Measurements from ENCODE around the gene CD84. TPM values are rescaled to one million over a fixed set of nuclear protein-coding genes. Genes with fewer than 3 reads are reported as not detected.

CD84 gene
- total RNA-seq, 4 donors from 2014 or later = 0.10 to 1.1 (median 0.87) TPM

DNA sequence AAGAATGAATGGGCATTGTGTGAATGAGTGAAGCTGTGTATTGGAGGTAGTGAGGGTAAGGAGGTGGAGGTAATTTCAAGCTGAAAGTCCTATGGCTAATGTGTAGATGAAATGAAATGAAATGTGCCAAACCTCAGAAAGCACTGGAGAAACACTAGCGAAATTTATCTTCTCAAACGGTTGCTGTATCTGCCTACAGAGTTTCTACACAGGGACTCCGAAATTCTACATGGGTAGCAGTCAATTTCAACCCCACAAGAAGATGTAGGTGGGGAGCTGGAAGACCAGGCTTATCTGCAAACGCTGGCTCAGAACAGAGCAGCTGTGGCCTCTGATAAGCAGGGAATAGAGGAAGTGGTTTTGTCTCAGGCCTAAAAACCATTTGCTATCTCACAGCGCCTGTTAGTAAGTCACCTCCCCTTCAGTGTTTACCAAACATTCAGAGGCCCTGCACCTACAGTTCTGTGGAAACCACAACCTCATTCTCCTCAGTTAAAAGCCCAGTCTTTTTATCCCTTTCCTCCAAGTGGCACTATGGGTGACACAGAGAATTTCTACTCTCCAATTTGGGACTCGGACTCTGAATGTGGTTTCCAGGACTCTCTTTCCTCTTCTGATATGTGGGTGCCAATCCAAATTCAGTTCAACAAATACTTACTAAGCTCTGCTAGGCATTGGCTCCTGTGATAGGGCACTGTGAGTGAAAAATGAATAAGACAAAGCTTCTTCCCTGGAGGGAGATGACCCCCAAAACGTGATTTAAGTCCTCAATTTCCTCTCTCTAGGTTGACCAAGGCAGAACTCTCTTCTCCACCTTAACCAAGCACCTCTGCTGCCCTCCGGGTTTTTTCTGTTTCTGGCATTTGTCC is 39.1 kb downstream of the CD84 start:
- no peak for ATAC-seq
- Histone ChIP-seq H3K4me3 (no peak overlapping the region), H3K36me3 (no peaks in the 10 kb centered on the region), H3K4me1 (no peaks in the 10 kb centered on the region), H3K9me3 (no peaks in the 10 kb centered on the region), H3K27me3 (no peaks in the 10 kb centered on the region), H3K27ac (no peak overlapping the region)
- TF ChIP-seq, protein P1, sequence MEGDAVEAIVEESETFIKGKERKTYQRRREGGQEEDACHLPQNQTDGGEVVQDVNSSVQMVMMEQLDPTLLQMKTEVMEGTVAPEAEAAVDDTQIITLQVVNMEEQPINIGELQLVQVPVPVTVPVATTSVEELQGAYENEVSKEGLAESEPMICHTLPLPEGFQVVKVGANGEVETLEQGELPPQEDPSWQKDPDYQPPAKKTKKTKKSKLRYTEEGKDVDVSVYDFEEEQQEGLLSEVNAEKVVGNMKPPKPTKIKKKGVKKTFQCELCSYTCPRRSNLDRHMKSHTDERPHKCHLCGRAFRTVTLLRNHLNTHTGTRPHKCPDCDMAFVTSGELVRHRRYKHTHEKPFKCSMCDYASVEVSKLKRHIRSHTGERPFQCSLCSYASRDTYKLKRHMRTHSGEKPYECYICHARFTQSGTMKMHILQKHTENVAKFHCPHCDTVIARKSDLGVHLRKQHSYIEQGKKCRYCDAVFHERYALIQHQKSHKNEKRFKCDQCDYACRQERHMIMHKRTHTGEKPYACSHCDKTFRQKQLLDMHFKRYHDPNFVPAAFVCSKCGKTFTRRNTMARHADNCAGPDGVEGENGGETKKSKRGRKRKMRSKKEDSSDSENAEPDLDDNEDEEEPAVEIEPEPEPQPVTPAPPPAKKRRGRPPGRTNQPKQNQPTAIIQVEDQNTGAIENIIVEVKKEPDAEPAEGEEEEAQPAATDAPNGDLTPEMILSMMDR (IDR thresholded peaks at IDR 0.05 in 4 of 5, conservative IDR thresholded peaks at IDR 0.05 in 1 of 5) = no peak
- no peak for TF ChIP-seq POLR2A (IDR thresholded peaks at IDR 0.05)
- in situ Hi-C loops (cut with MboI; ENCODE audit: low sequenced_read_pairs in 4 of 4) (no loop called here), intact Hi-C loops (cut with DNase I; ENCODE audit: low total_unique reads) (no loop called here)
- DNase-seq = no peak

DNA sequence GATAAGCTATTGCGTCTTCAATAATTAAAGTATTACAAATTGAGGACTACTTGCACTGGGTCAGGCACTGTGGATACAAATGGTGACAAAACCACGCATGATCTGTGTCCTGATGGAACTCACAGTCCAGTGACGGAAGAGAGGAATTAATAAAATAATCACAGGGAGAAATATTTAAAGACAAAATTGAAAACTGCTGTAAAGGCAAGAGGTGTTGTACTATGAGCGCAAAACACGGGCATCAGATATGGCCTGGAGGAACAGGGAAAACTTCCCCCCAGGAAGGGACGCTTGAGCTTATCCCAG is 39.7 kb downstream of the CD84 start:
- intact Hi-C loops (cut with DNase I; ENCODE audit: low total_unique reads) (no loop called here), in situ Hi-C loops (cut with MboI; ENCODE audit: low sequenced_read_pairs in 4 of 4) (no loop called here)
- H3K27me3 ChIP-seq = no peaks in the 10 kb centered on the region
- ATAC-seq (no peak), DNase-seq (no peak)
- no peak overlapping the region for H3K4me3 ChIP-seq
- TF ChIP-seq POLR2A (IDR thresholded peaks at IDR 0.05) = no peak
- TF ChIP-seq, protein P1 (IDR thresholded peaks at IDR 0.05 in 4 of 5, conservative IDR thresholded peaks at IDR 0.05 in 1 of 5) = no peak
- no peaks in the 10 kb centered on the region for H3K9me3 ChIP-seq
- H3K4me1 ChIP-seq = no peaks in the 10 kb centered on the region
- no peak overlapping the region for H3K27ac ChIP-seq
- no peaks in the 10 kb centered on the region for H3K36me3 ChIP-seq

DNA sequence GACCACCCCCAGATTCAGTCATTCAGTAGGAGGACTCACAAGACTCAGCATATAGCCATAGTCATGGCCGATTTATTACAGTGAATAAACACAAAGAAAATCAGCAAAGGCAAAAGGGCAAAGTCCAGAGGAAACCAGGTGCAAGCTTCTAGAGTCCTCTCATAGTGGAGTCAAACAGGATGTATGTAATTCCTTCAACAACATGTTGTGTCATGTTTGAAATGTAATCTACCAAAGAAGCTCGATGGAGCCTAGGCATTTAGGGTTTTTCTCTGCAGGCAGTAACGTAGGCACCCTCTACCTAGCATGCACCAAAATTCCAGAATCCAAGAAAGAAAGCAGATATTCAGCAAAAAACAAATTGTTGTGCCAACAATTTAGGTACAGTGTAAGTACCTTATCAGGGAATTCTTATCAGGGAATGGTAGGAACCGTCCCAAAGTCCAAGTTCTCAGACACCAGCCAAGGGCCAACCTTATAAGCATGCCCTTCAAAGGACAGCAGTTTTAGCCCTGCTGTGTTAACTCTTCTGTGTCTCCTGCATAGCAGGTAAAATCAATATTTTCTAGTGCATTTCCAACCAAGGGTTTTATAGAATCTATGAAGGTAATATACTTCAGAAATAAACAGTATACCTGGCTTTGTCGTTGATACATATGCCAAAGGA is 40.2 kb downstream of the CD84 start:
- Histone ChIP-seq H3K4me3 (no peak overlapping the region), H3K36me3 (no peaks in the 10 kb centered on the region), H3K27ac (no peak overlapping the region), H3K9me3 (no peaks in the 10 kb centered on the region), H3K27me3 (no peaks in the 10 kb centered on the region), H3K4me1 (no peaks in the 10 kb centered on the region)
- intact Hi-C loops (cut with DNase I; ENCODE audit: low total_unique reads) = no loop called here
- in situ Hi-C loops (cut with MboI; ENCODE audit: low sequenced_read_pairs in 4 of 4) = no loop called here
- TF ChIP-seq, protein P1 (IDR thresholded peaks at IDR 0.05 in 4 of 5, conservative IDR thresholded peaks at IDR 0.05 in 1 of 5) = no peak
- no peak for TF ChIP-seq POLR2A (IDR thresholded peaks at IDR 0.05)
- ATAC-seq = no peak
- no peak for DNase-seq

DNA sequence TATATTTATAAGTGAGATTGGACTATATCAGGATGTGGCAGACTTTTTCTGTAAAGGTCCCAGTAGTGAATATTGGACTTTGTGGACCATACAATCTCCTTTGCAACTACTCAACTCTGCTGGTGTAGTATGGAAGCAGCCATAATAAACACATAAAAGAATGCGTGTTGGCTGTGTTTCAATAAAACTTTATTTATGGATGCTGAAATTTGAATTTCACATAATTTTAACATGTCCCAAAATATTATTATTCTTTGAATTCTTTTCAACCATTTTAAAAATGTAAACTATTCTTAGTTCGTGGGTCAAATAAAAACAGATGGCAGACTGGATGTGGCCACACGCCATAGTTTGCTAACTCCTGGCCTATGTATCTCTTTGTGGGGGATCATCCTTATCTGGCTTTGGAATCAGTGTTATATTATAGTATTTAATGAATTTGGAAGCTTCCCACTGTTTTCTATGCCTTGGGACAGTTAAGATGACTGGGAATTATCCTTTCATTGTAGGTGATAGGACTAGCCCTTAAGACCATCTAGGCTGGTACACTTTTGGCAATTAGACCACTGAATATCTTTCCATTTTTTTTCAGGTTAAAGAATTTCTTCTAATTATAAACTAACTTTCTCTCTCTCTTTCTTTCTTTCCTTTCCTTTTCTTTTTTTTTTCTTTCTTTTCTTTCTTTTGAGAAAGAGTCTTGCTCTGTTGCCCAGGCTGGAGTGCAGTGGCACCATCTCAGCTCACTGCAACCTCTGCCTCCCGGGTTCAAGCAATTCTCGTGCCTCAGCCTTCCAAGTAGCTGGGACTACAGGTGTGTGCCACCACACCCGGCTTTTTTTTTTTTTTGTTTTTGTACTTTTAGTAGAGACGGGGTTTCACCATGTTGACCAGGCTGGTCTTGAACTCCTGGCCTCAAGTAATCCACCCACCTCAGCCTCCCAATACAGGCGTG is 41.3 kb downstream of the CD84 start:
- TF ChIP-seq, protein P1 (IDR thresholded peaks at IDR 0.05 in 4 of 5, conservative IDR thresholded peaks at IDR 0.05 in 1 of 5) = no peak
- no peak for TF ChIP-seq POLR2A (IDR thresholded peaks at IDR 0.05)
- ATAC-seq (no peak), DNase-seq (no peak)
- H3K4me3 ChIP-seq = no peak overlapping the region
- no peaks in the 10 kb centered on the region for H3K9me3 ChIP-seq
- H3K36me3 ChIP-seq = no peaks in the 10 kb centered on the region
- H3K27ac ChIP-seq = no peak overlapping the region
- intact Hi-C loops (cut with DNase I; ENCODE audit: low total_unique reads) (no loop called here), in situ Hi-C loops (cut with MboI; ENCODE audit: low sequenced_read_pairs in 4 of 4) (no loop called here)
- no peaks in the 10 kb centered on the region for H3K4me1 ChIP-seq
- H3K27me3 ChIP-seq = no peaks in the 10 kb centered on the region
